ENCODE data around the gene ETS2.

ETS2 gene

GRCh38 chr21:38861989-38862683, 56.4 kb downstream of the ETS2 start:
- DNase-seq (ENCODE audit: low read depth): no peak

- DNase-seq (ENCODE audit: low read depth): no peak
Measured at GRCh38 chr21:38863291-38863690, 57.6 kb downstream of the ETS2 start.

- DNase-seq (ENCODE audit: low read depth): no peak
Measured at GRCh38 chr21:38863843-38864363, 58.2 kb downstream of the ETS2 start.

- DNase-seq (ENCODE audit: low read depth): no peak
Measured at GRCh38 chr21:38864964-38865363, 59.2 kb downstream of the ETS2 start.

GRCh38 chr21:38869196-38869595, 63.5 kb downstream of the ETS2 start:
- no peak for DNase-seq (ENCODE audit: low read depth)

- peak; percentile 24 for DNase-seq (ENCODE audit: low read depth)
Measured at GRCh38 chr21:38869946-38870345, 64.2 kb downstream of the ETS2 start.

Measured in fibroblast of the conjunctiva (primary cell).